ENCODE measurements around the gene TENM4. TPM values are rescaled to one million over a fixed set of nuclear protein-coding genes. Genes with fewer than 3 reads are reported as not detected.

The TENM4 gene
- total RNA-seq, 1 experiment from 2014 or later: 25.0 TPM

DNA sequence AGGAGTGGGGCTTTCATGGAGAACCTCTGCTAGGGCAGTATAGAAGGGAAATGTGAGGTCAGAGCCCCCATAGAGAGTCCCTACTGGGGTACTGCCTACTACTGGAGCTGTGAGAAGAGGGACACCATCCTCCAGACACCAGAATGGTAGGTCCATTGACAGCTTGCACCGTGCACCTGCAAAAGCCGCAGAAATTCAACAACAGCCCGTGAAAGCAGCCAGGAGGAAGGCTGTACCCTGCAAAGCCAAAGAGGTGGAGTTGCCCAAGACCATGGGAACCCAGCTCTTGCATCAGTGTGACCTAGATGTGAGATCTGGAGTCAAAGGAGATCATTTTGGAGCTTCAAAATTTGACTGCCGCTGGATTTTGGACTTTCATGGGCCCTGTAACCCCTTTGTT, 245.6 kb downstream of the TENM4 start:
- H3K36me3 Mint-ChIP-seq: peaks cover 4% of the 10 kb centered on the region
- ChIA-PET CTCF (no interaction called here), POLR2A (no interaction called here)
- no peak overlapping the region for H3K27ac Mint-ChIP-seq
- no peaks in the 10 kb centered on the region for H3K27me3 Mint-ChIP-seq (ENCODE audit: low read depth)
- ATAC-seq (no peak), DNase-seq (ENCODE audit: low spot score) (no peak)
- TF ChIP-seq CREM (CRISPR knock-in tag; IDR thresholded peaks at IDR 0.05) (no peak), ZNF232 (CRISPR knock-in tag; IDR thresholded peaks at IDR 0.05) (no peak), JAZF1 (CRISPR knock-in tag; IDR thresholded peaks at IDR 0.05) (no peak), ATF1 (CRISPR knock-in tag; IDR thresholded peaks at IDR 0.05) (no peak), IRF2 (CRISPR knock-in tag; IDR thresholded peaks at IDR 0.05; ENCODE audit: borderline replicate concordance, low read depth) (no peak), ZNF263 (CRISPR knock-in tag; IDR thresholded peaks at IDR 0.05; ENCODE audit: low read depth) (no peak), ZNF423 (CRISPR knock-in tag; IDR thresholded peaks at IDR 0.05) (no peak)
- TF ChIP-seq, protein P1, sequence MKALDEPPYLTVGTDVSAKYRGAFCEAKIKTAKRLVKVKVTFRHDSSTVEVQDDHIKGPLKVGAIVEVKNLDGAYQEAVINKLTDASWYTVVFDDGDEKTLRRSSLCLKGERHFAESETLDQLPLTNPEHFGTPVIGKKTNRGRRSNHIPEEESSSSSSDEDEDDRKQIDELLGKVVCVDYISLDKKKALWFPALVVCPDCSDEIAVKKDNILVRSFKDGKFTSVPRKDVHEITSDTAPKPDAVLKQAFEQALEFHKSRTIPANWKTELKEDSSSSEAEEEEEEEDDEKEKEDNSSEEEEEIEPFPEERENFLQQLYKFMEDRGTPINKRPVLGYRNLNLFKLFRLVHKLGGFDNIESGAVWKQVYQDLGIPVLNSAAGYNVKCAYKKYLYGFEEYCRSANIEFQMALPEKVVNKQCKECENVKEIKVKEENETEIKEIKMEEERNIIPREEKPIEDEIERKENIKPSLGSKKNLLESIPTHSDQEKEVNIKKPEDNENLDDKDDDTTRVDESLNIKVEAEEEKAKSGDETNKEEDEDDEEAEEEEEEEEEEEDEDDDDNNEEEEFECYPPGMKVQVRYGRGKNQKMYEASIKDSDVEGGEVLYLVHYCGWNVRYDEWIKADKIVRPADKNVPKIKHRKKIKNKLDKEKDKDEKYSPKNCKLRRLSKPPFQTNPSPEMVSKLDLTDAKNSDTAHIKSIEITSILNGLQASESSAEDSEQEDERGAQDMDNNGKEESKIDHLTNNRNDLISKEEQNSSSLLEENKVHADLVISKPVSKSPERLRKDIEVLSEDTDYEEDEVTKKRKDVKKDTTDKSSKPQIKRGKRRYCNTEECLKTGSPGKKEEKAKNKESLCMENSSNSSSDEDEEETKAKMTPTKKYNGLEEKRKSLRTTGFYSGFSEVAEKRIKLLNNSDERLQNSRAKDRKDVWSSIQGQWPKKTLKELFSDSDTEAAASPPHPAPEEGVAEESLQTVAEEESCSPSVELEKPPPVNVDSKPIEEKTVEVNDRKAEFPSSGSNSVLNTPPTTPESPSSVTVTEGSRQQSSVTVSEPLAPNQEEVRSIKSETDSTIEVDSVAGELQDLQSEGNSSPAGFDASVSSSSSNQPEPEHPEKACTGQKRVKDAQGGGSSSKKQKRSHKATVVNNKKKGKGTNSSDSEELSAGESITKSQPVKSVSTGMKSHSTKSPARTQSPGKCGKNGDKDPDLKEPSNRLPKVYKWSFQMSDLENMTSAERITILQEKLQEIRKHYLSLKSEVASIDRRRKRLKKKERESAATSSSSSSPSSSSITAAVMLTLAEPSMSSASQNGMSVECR (CRISPR knock-in tag; IDR thresholded peaks at IDR 0.05; ENCODE audit: borderline replicate concordance): no peak
- peaks cover 25% of the 10 kb centered on the region for H3K9me3 Mint-ChIP-seq
- H3K4me3 Mint-ChIP-seq: no peak overlapping the region
- no peaks in the 10 kb centered on the region for H3K4me1 Mint-ChIP-seq

DNA sequence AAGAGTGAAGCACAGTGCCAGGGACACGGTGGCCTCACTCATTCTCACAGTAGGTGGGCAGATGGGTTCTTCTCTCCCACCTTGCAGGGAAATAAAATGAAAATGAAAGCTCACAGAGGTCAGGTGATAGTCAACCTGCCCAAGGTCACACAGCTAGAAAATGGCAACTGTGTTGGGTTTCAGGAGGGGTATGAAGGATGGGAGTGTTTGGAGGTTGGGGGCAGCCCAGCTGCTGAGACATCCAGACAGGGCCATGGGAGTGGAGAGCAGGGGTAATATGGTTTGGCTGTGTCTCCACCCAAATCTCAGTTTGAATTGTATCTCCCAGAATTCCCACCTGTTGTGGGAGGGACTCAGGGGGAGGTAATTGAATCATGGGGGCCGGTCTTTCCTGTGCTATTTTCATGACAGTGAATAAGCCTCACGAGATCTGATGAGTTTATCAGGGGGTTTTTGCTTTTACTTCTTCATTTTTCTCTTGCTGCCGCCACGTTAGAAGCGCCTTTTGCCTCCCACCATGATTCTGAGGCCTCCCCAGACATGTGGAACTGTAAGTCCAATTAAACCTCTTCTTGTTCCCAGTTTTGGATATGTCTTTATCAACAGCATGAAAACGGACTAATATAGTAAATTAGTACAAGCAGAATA, 247.0 kb downstream of the TENM4 start:
- CTCF ChIA-PET: interaction anchor here (0.6 kb wide), 1 partner anchor 104 kb away, joined by 3 read pairs; no protein-coding TSS in a partner anchor
- H3K4me3 Mint-ChIP-seq: no peak overlapping the region
- no peaks in the 10 kb centered on the region for H3K4me1 Mint-ChIP-seq
- POLR2A ChIA-PET: no interaction called here
- TF ChIP-seq, protein P2, sequence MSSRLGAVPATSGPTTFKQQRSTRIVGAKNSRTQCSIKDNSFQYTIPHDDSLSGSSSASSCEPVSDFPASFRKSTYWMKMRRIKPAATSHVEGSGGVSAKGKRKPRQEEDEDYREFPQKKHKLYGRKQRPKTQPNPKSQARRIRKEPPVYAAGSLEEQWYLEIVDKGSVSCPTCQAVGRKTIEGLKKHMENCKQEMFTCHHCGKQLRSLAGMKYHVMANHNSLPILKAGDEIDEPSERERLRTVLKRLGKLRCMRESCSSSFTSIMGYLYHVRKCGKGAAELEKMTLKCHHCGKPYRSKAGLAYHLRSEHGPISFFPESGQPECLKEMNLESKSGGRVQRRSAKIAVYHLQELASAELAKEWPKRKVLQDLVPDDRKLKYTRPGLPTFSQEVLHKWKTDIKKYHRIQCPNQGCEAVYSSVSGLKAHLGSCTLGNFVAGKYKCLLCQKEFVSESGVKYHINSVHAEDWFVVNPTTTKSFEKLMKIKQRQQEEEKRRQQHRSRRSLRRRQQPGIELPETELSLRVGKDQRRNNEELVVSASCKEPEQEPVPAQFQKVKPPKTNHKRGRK (CRISPR knock-in tag; IDR thresholded peaks at IDR 0.05; ENCODE audit: borderline replicate concordance): no peak
- H3K9me3 Mint-ChIP-seq: peaks cover 29% of the 10 kb centered on the region
- peaks cover 4% of the 10 kb centered on the region for H3K36me3 Mint-ChIP-seq
- ATAC-seq (no peak), DNase-seq (ENCODE audit: low spot score) (no peak)
- H3K27me3 Mint-ChIP-seq (ENCODE audit: low read depth): no peaks in the 10 kb centered on the region; the same call in 1 of the 2 replicates
- no peak overlapping the region for H3K27ac Mint-ChIP-seq

DNA sequence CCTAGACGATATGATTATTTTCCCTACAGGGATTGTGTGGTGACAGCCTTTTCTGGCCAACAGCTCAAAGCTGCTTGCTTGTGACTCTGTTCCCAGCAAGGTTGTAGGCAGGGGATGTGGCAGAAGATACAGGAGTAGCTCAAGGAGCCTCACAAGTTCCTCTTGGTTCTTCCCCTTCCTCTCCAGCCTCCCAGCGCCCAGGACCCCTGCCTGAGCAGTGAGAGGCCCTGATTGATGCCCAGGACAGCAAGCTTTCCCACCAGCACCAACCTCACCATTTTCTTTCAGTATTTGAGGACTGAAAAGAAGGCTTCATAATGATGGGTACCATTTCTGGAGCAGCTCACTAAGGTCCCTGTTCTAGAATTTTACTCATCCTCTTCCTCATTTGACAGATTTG, 248.0 kb downstream of the TENM4 start:
- peaks cover 35% of the 10 kb centered on the region for H3K9me3 Mint-ChIP-seq
- TF ChIP-seq TEAD1 (CRISPR knock-in tag; IDR thresholded peaks at IDR 0.05) (no peak), ZNF317 (CRISPR knock-in tag; IDR thresholded peaks at IDR 0.05; ENCODE audit: borderline replicate concordance, low read depth) (no peak), FOXP1 (CRISPR knock-in tag; IDR thresholded peaks at IDR 0.05; ENCODE audit: borderline replicate concordance) (no peak), GABPB1 (CRISPR knock-in tag; IDR thresholded peaks at IDR 0.05) (no peak), TCF7 (CRISPR knock-in tag; IDR thresholded peaks at IDR 0.05; ENCODE audit: low read depth) (no peak), ELF4 (CRISPR knock-in tag; IDR thresholded peaks at IDR 0.05; ENCODE audit: low read depth) (no peak), ATF1 (CRISPR knock-in tag; IDR thresholded peaks at IDR 0.05) (no peak), GRHL2 (CRISPR knock-in tag; IDR thresholded peaks at IDR 0.05; ENCODE audit: insufficient replicate concordance, severe bottlenecking) (no peak)
- TF ChIP-seq, protein P3, sequence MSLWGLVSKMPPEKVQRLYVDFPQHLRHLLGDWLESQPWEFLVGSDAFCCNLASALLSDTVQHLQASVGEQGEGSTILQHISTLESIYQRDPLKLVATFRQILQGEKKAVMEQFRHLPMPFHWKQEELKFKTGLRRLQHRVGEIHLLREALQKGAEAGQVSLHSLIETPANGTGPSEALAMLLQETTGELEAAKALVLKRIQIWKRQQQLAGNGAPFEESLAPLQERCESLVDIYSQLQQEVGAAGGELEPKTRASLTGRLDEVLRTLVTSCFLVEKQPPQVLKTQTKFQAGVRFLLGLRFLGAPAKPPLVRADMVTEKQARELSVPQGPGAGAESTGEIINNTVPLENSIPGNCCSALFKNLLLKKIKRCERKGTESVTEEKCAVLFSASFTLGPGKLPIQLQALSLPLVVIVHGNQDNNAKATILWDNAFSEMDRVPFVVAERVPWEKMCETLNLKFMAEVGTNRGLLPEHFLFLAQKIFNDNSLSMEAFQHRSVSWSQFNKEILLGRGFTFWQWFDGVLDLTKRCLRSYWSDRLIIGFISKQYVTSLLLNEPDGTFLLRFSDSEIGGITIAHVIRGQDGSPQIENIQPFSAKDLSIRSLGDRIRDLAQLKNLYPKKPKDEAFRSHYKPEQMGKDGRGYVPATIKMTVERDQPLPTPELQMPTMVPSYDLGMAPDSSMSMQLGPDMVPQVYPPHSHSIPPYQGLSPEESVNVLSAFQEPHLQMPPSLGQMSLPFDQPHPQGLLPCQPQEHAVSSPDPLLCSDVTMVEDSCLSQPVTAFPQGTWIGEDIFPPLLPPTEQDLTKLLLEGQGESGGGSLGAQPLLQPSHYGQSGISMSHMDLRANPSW (CRISPR knock-in tag; conservative IDR thresholded peaks at IDR 0.05; ENCODE audit: low read depth): no peak
- TF ChIP-seq, protein P4, sequence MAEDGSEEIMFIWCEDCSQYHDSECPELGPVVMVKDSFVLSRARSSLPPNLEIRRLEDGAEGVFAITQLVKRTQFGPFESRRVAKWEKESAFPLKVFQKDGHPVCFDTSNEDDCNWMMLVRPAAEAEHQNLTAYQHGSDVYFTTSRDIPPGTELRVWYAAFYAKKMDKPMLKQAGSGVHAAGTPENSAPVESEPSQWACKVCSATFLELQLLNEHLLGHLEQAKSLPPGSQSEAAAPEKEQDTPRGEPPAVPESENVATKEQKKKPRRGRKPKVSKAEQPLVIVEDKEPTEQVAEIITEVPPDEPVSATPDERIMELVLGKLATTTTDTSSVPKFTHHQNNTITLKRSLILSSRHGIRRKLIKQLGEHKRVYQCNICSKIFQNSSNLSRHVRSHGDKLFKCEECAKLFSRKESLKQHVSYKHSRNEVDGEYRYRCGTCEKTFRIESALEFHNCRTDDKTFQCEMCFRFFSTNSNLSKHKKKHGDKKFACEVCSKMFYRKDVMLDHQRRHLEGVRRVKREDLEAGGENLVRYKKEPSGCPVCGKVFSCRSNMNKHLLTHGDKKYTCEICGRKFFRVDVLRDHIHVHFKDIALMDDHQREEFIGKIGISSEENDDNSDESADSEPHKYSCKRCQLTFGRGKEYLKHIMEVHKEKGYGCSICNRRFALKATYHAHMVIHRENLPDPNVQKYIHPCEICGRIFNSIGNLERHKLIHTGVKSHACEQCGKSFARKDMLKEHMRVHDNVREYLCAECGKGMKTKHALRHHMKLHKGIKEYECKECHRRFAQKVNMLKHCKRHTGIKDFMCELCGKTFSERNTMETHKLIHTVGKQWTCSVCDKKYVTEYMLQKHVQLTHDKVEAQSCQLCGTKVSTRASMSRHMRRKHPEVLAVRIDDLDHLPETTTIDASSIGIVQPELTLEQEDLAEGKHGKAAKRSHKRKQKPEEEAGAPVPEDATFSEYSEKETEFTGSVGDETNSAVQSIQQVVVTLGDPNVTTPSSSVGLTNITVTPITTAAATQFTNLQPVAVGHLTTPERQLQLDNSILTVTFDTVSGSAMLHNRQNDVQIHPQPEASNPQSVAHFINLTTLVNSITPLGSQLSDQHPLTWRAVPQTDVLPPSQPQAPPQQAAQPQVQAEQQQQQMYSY (CRISPR knock-in tag; IDR thresholded peaks at IDR 0.05): no peak

More for the DNA sequence above, 248.0 kb downstream of the TENM4 start:
- Mint-ChIP-seq H3K36me3 (peaks cover 8% of the 10 kb centered on the region), H3K4me1 (no peaks in the 10 kb centered on the region), H3K27me3 (ENCODE audit: low read depth) (no peaks in the 10 kb centered on the region; the same call in 1 of the 2 replicates), H3K4me3 (no peak overlapping the region), H3K27ac (no peak overlapping the region)
- DNase-seq (ENCODE audit: low spot score) (no peak), ATAC-seq (no peak)
- ChIA-PET POLR2A (no interaction called here), CTCF (no interaction called here)

Data from WTC11 (cell line).